ENCODE measurements around the gene CARS1.

The CARS1 gene

DNA sequence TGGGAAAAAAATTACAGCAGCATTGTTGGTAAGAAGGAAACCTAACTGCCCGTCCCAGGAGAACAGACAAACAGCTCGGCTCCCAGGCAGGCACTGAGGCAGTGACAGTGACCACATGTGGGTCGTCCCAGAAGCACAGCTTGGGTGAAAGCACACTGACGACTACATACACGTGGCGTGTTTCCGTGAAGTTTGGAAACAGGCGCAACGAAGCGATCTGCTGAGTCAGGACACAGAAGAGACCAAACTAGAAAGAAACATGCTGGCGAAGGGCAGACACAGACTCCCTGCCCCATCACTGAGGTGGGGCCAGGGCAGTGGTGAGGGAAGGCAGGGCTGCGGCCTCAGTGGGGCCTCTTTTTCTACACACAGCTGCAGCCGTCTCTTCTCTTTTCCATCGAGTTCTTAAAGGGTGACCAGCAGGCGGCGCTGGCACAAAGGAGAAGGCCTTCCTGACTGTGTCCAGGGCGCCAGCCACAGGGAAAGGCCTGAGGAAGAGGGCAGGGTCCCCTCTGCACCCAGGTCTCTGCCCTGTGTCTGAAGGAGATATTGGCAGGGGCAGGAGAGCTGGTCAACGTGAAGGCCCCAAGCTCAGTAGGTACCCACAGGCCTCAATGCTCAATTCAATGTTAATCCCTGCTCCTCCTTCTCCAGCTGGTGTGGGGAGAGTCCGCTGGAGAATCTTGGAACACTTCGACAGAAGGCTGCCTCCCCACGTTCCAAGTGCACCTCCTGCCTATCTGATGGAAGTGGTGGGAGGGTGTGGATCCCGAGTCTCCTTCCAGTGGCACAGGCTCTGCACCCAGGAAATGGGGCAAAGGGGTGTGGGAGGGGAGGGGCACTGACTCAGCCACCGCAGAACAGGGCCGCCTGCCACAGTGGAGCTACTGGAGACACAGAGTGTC, 19.9 kb downstream of the CARS1 start:
- DNase-seq, result peak; percentile 9 to 14

DNA sequence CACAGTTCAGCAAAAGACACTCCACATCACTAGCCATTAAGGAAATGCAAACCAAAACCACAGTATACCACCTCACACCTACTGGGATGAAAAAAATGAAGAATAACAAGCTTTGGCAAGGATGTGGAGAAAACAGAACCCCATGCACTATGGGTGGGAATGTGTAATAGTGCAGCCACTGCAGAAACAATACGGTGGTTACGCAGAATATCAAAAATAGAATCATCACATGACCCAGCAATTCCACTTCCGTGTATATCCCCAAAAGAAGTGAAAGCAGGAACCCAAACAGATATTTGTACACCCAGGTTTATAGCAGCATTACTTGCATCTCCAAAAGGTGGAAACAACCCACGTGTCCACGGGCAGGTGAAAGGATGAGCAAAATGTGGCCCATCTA, 20.8 kb downstream of the CARS1 start:
- no peak for DNase-seq

- no peak for DNase-seq
These were observed 21.9 kb downstream of the CARS1 start for GRCh38 chr11:3035333-3035732.

- DNase-seq, result no peak
These were observed 26.7 kb downstream of the CARS1 start for GRCh38 chr11:3030289-3031070.

GRCh38 chr11:3028813-3029212, 28.4 kb downstream of the CARS1 start:
- DNase-seq, result no peak

- DNase-seq, result no peak
These were observed 30.4 kb downstream of the CARS1 start for GRCh38 chr11:3026803-3027202.

GRCh38 chr11:3022982-3023381, 34.2 kb downstream of the CARS1 start:
- no peak for DNase-seq

DNA sequence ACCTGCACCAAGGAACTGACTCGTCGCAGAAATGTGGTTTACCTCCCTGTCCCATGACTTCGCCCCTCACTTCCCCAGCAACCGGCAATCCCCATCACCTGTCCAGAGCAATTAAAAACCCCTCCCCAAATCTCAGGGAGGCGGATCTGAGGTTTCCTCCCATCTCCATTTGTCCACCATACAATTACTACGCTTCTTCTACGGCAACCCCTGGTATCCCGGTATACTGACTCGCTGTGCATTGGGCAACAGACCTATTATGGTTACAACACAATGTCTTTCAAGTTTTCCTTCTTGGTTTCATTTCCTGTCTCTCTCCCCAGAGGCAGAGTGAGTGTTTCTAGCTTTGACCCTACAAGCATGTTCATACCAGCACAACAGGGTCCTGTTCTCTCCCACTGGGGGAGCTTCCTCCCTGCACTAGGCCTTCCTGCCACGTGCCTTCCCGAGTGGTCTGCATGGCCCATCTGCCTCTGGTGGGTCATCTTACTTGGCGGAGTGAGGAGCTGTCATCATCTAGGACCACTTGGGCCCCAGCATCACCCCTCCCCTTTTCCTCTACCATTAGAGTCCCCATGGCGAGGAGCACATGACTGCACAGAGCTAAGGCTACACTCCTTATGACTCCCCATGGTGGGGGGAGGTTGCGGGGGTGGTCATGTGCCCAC, 34.8 kb downstream of the CARS1 start:
- no peak for DNase-seq

- peak in 1 of 2 experiments; percentile 8 for DNase-seq
These were observed 36.1 kb downstream of the CARS1 start for GRCh38 chr11:3021125-3021524.

- no peak for DNase-seq
These were observed 37.2 kb downstream of the CARS1 start for GRCh38 chr11:3020011-3020410.

DNA sequence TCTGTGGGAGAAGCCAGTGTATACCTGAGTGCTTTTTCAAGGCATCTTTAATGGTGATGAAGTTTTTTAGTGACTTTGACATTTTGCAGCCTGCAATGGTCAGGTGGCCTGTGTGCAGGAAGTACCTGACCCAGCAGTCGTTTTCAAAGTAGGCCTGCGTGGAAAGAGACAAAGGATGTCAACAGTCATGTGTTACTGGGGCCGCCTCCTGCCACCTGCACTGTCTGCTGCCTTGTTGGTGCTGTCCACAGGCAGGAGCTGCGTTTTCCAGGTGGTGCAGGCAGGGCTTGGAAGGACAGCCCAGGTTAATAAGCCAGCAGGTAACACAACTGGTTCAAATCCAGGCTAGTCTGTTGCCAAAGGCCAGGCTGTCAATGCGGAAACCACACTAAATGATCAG, 38.6 kb downstream of the CARS1 start:
- no peak for DNase-seq

DNA sequence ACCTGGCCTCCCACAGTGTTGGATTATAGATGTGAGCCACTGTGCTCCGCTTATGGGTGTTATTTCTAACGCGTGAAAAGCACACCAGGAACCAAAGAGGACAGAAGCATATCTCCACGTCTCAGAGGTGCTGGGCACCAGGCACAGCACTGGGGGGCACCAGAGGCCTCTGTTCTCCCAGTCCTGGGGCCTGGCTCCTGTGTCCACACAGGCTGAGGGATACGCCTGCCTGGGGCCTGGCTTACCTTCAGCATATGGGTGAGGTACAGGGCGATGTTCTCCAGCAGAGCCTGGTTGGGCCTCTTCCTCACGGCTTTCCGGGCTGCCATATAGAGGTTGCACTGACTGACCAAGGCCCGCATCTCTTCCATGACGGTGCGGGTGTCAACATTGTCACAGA, 40.4 kb downstream of the CARS1 start:
- DNase-seq, result no peak

- DNase-seq, result no peak
These were observed 41.4 kb downstream of the CARS1 start for GRCh38 chr11:3015796-3016195.

- DNase-seq, result no peak
These were observed 42.3 kb downstream of the CARS1 start for GRCh38 chr11:3014943-3015342.

- no peak for DNase-seq
These were observed 42.9 kb downstream of the CARS1 start for GRCh38 chr11:3014057-3014938.

DNA sequence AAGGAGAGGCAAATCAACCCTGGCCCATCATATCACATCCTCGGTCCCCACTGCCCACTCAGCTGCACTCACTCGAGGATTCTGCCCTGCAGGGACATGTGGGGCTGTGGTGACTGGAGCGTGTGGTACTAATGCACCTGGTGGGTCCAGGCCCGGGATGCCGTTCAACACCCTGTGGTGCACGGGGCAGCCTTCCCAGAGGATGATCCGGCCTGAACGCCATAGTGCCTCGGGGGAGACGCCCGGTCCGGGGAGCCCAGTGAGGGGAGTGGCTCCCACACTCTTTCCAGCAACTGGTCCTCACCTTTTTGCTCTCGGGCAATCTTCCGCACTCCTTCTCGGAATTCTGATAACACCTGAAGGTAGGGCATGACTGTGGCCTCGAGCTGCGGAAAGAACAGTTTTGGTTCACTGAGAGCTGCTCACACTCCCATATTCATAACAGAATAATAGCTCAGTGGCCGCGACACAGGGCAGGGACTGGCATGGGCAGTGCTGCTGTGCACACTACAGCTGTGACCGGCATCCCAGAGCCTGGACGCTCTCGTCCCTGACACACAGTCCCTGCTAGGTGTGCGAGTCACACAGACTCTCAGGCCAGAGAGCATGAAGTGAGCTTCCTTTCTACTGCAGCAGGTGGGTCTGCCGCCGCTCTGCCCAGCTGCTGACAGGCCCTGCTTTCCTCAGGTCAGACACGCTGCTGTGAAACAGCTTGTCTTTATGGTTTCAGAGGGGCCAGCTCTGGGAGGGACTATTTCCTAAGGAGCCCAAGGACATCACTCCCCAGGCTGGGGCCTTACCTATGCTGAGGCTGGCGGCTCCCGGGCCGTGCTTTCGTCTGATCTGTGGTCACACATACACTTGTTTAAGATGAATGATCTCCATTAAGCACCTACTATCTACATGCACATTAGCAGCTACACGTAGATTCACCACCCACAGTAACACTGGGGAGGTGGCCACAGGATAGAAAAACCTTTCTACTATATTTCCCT, 45.0 kb downstream of the CARS1 start:
- no peak for DNase-seq

DNA sequence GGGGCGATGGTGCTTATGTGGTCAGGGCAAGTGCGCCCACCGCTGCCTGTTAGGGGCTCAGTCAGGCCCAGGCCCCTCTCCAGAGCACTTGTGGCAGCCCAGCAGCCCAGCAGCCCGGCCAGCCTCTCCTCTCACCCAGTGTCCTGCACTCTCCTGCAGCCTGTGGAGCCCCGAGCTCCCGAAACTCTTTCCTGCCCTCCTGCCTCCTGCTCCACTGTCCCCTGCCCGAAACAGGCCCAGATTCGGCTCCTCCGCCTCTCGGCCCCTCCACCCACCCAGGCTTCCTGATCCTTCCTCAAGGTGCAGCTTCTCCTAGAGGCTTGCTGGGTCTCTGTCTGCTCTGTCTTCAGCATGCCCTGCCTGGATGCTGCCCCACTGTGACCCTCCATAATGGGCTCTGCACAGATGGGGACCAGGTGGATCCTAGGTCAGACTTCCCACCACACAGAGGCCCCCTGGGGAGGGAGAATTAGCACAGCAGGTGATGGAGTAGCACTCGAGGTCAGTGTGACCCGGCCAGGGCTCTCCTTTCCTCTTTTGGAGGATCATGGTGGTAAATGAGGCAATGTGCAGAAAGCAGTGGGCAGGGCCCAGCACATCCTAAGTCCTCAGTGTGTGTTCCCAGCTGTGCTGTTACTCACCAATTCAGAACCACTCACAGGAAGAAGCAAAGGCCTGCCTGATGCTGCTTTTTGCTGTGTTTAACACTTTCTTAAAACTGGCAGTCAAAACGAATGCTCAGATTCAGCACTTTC, 46.5 kb downstream of the CARS1 start:
- DNase-seq, result no peak

- DNase-seq, result no peak
These were observed 47.2 kb downstream of the CARS1 start for GRCh38 chr11:3010004-3010403.

- DNase-seq, result no peak
These were observed 47.7 kb downstream of the CARS1 start for GRCh38 chr11:3009481-3009880.

- no peak for DNase-seq
These were observed 48.4 kb downstream of the CARS1 start for GRCh38 chr11:3008746-3009336.

Data from NCI-H1930 (cell line).